GM18858 (cell line): ENCODE measurements around the gene MLKL.
"Not testable (repeated sequence)": the region's sequence is repeated elsewhere in the genome, so short reads cannot be mapped to it uniquely, and the experiment has no call there.

Experiments
- ATAC-seq: cut with Tn5 transposase; IDR thresholded peaks from one replicate; pipeline ENCODE4 v1.9.1; 2021; ENCODE audit not compliant: unreplicated experiment

The MLKL gene

GRCh38 chr16:74709441-74709877 lies 8.8 kb upstream of the MLKL start:
- ATAC-seq, result peak; percentile 88

DNA sequence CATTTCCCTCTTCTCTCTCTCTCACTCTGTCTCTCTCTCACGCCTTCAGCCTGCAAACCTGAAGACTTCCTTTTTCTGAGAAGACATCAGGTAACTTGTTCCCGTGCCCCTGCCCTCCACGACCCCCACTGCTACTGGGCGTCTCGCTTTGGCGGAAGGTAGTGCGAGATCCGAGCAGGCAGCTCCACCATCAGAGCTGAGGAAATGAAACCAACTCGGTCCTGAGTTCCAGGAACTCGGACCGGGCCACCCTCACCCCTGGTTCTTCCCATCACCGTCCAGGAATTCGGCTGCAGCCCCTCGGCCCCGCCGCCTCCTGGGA lies 585 bp downstream of the MLKL start:
- ATAC-seq, result no peak

- no peak for ATAC-seq
Observed at GRCh38 chr16:74699666-74700065, 996 bp downstream of the MLKL start.

DNA sequence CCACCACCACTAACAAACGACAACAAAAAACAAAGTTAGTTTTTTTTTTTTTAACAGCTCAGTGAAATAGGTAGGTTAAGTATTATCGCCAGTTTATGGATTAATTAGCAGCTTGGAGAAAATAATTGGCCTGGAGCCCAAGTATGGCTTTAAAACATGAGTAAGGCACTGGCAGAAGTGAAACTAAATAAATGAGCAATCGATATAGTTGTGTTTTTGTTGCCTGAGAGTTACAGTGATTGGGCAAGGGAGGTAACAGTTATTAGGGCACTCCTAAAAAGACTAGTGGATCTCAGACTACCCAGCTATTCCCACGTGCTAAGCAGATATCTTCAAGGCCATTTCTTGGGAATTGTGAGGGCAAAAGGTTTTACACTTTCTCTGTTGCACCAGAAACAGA lies 2.4 kb downstream of the MLKL start:
- no peak for ATAC-seq

DNA sequence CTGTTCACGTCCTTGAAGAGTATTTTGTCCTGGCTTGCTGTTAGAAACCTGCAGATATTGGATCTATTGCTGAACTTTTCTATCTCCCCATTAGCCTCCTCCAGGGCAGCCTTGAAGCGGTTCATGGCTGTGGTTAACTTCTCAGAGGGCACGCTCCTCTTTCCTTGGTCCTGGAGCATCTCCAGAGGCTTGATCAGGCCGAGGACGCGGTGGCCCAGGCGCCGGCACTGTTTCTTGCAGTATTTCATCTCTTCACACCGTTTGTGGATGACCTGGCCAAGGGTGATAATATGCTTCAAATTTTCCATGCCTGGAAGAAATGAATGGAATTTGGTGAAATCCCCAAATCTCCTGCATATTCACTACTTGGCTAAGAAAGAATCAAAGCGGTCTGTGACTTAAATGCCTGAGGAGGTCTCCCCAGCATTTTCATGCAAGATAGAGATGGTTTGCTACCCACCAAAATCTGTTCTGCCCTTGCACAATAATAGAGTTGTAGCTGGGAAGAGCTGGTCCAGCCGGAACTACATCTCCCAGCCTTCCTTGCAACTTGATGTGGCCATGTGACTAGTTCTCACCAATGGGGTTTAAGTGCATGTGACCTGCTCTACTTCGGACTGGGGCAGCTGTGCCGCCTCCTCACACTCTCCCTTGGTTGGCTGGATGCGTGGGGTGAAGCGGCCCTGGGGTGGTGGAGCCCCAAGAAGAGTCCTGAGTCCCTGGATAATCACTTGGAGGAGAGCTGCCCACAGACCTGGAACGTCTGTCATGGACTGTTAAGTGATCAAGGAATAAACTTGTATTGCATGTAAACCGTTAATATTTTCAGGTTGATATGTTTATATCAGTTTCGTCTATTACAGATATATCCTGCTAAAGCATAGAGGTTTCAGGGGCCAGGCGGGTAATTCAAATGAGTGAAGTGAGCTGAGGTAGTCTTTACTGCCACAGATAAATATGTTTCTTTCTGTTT lies 4.9 kb downstream of the MLKL start:
- ATAC-seq, result peak; percentile 89

- ATAC-seq, result no peak
Observed at GRCh38 chr16:74691093-74691855, 9.4 kb downstream of the MLKL start.

- ATAC-seq, result no peak
Observed at GRCh38 chr16:74682556-74682955, 18.1 kb downstream of the MLKL start.

DNA sequence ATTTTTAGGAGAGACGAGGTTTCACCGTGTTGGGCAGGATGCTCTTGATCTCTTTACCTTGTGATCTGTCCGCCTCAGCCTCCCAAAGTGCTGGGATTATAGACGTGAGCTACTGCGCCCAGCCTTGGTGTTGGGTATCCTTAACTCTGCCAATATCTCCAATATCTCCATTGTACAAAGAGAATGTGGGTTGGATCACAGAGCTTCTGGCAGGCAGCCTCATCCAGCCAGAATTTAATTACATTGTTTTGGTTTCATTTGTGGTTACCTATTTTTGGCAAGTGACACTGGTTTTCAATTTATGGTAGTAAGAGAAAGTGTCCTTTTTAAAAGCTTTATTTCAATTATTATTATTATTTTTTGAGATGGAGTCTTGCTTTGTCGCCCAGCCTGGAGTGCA lies 20.0 kb downstream of the MLKL start:
- no peak for ATAC-seq

DNA sequence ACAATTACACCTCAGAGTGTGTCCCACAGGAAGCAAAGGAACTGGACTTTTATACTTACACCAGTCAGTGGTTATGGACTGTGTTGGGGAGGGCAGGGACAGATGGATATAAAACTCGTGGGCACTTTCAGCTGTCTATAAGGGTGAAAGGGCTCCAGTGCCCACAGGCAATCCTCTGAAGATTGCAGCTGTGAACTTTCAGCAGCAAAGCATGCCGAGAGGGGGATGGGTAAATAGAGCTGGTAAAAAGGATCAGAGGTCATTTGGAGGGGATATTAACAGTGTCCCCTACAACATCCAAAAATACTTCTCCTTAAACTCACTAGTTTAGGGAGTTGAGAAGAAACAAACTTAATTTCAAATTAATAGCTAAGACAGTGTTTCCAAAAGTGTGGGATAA lies 20.7 kb downstream of the MLKL start:
- ATAC-seq, result no peak

- no peak for ATAC-seq
Observed at GRCh38 chr16:74677868-74678267, 22.8 kb downstream of the MLKL start.

DNA sequence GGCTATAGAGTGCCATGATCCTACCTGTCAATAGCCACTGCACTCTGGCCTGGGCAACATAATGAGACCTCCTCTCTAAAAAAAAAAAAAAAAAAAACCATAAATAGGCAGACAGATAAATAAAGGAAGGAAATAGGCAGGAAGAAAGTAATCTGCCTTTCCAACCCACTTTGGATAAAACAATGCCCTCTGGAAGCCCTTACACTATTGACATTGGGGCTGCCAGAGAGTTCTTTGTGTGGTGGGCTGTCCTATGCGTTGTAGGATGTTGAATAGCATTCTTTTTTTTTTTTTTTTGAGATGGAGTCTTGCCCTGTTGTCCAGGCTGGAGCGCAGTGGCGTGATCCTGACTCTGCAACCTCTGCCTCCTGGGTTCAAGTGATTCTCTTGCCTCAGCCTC lies 26.8 kb downstream of the MLKL start:
- no peak for ATAC-seq

- ATAC-seq, result not testable (repeated sequence)
Observed at GRCh38 chr16:74668877-74669276, 31.8 kb downstream of the MLKL start.

- no peak for ATAC-seq
Observed at GRCh38 chr16:74667255-74667700, 33.4 kb downstream of the MLKL start.

DNA sequence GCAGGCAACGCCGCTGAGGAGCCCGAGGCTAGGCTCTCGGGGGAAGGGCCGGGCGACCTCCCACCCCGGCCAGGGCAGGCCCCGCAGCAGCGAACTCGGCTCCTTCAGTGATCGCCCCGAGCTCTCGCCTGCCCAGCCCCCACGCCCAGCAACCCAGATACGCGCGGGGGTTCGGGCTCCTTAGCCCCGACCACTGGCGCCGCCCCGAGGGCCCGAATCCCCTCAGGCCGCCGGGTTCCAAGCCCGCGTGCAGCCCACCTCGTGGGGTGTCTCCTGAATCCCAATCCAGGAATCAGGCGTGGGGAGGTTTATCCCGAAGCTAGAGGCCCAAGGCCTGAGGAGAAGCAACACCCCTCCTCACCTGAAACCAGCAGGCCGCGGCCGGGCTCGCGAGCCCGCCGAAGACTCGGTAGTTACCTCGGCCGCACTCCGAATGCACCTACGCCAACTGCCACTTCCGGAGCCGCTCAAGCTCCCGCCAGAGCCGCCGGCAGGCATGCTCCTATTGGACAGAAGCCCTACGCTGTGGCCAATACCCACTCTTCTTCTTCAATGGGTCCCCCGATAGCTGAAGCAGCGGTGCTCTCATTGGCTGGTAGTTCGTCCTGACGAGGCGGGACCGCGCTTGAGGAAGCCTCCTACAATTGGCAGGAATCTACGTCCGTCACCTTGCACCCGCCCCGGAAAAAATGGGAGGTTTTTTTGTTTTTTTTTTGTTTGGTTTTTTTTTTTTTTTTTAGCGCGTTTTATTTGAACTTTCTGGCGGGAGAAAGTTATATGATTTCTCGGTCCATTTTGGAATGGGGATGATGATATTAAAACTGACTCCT lies 34.0 kb downstream of the MLKL start, which contains the start of gene RFWD3:
Gene RFWD3, minus strand, starts transcription at position 453 of the 830 bp plus-strand sequence. CDS start 5,428 bp downstream, outside the sequence.
- ATAC-seq, result peak; percentile 100

GRCh38 chr16:74666010-74666421 lies 34.6 kb downstream of the MLKL start:
- ATAC-seq, result no peak

- ATAC-seq, result no peak
Observed at GRCh38 chr16:74661064-74661463, 39.6 kb downstream of the MLKL start.

DNA sequence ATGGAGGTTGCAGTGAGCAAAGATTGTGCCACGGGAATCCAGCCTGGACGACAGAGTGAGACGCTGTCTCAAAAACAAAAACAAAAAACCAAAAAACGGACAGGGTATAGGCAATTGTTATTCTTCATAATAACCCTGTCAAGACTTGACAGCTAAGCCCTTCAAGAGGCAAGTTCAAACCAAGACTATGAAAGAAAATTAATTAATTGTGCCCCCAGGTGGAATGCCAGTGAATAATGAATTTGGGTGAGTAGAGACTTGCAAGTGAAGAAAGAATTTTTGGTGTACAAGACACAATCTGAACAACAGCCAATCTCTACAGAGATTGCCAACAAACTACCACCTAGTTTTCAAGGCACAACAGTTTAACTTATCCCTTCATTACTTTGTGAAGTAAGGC lies 40.3 kb downstream of the MLKL start:
- no peak for ATAC-seq

GRCh38 chr16:74659041-74659440 lies 41.6 kb downstream of the MLKL start:
- ATAC-seq, result no peak

GRCh38 chr16:74657870-74658642 lies 42.6 kb downstream of the MLKL start:
- ATAC-seq, result no peak

DNA sequence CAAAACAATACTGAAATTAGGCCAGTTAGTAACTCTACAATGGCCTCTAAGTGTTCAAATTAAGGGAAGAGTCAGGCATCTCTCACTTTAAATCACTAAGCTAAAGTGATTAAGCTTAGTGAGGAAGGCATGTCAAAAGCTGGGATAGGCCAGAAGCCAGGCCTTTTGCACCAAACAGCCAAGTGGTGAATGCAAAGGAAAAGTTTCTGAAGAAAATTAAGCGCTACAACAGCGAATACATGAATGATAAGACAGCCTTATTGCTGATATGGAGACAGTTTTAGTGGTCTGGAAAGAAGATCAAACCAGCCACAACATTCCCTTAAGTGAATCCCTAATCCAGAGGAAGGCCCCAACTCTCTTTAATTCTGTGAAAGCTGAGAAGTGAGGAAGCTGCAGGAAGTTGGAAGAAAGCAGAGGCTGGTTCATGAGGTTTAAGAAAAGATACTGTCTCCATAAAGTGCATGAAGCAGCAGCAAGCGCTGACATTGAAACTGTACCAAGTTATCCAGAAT lies 46.1 kb downstream of the MLKL start:
- ATAC-seq, result no peak
